Measurements from ENCODE around the gene MED13L. TPM values are rescaled to one million over a fixed set of nuclear protein-coding genes. Genes with fewer than 3 reads are reported as not detected.
A peak's percentile ranks its signal among the peaks of the same experiment; 100 is the strongest.

The MED13L gene
- total and polyA plus RNA-seq, 11 donors, result 12.2 to 84.1 (median 60.2) TPM

GRCh38 chr12:116012757-116013156, 264.7 kb downstream of the MED13L start:
- H3K9me3 ChIP-seq, result no peaks in the 10 kb centered on the region
- ATAC-seq (no peak), DNase-seq (no peak)
- no peaks in the 10 kb centered on the region for H3K27me3 ChIP-seq
- intact Hi-C loops (cut with DNase I), result loop anchor here in 5 of 10 donors (5.0 to 10.0 kb wide), 4 partner anchors 122 to 692 kb away; no protein-coding TSS in a partner anchor
- TF ChIP-seq POLR2A (IDR thresholded peaks at IDR 0.05) (no peak), CTCF (IDR thresholded peaks at IDR 0.05) (no peak)
- WGBS, 4 donors, result 94 to 99% (median 96%) methylated on average over 3 of the region's 3 CpGs
- peaks cover 0 to 84% (median 70%) of the 10 kb centered on the region in 9 donors for H3K36me3 ChIP-seq
- H3K4me1 ChIP-seq, result peaks cover 0 to 7% (median 0%) of the 10 kb centered on the region in 12 donors
- H3K4me3 ChIP-seq, result no peak overlapping the region
- no peak overlapping the region for H3K27ac ChIP-seq

GRCh38 chr12:116011217-116011616, 266.3 kb downstream of the MED13L start:
- peaks cover 0 to 95% (median 83%) of the 10 kb centered on the region in 9 donors for H3K36me3 ChIP-seq

GRCh38 chr12:116010467-116010866, 267.0 kb downstream of the MED13L start:
- DNase-seq, result no peak

More at GRCh38 chr12:116011217-116011616, 266.3 kb downstream of the MED13L start:
- H3K4me1 ChIP-seq, result peaks cover 0 to 7% (median 0%) of the 10 kb centered on the region in 12 donors
- H3K4me3 ChIP-seq, result no peak overlapping the region
- TF ChIP-seq CTCF (IDR thresholded peaks at IDR 0.05), result no peak
- TF ChIP-seq POLR2A (IDR thresholded peaks at IDR 0.05), result no peak
- no peaks in the 10 kb centered on the region for H3K27me3 ChIP-seq
- WGBS, 4 donors, result 94 to 97% (median 96%) methylated on average over 3 of the region's 3 CpGs
- intact Hi-C loops (cut with DNase I), result loop anchor here in 5 of 10 donors (5.0 to 10.0 kb wide), 4 partner anchors 124 to 694 kb away; no protein-coding TSS in a partner anchor
- DNase-seq (no peak), ATAC-seq (no peak)
- no peak overlapping the region for H3K27ac ChIP-seq
- H3K9me3 ChIP-seq, result no peaks in the 10 kb centered on the region

GRCh38 chr12:116009805-116010204, 267.7 kb downstream of the MED13L start:
- intact Hi-C loops (cut with DNase I), result loop anchor here in 6 of 10 donors (5.0 to 10.0 kb wide), 5 partner anchors 125 to 705 kb away; no protein-coding TSS in a partner anchor
- H3K36me3 ChIP-seq, result peaks cover 0 to 100% (median 93%) of the 10 kb centered on the region in 9 donors
- H3K27ac ChIP-seq, result no peak overlapping the region
- TF ChIP-seq CTCF (IDR thresholded peaks at IDR 0.05) (peak in 6 of 12 donors; percentile 10 to 41 (median 18)), POLR2A (IDR thresholded peaks at IDR 0.05) (no peak)
- H3K27me3 ChIP-seq, result no peaks in the 10 kb centered on the region
- H3K9me3 ChIP-seq, result no peaks in the 10 kb centered on the region
- ATAC-seq, result no peak
- no peaks in the 10 kb centered on the region for H3K4me1 ChIP-seq
- DNase-seq, result no peak
- 50 to 65% (median 57%) methylated on average over 4 of the region's 4 CpGs for WGBS, 4 donors
- no peak overlapping the region for H3K4me3 ChIP-seq

More at GRCh38 chr12:116010467-116010866, 267.0 kb downstream of the MED13L start:
- peaks cover 0 to 100% (median 90%) of the 10 kb centered on the region in 9 donors for H3K36me3 ChIP-seq
- H3K4me3 ChIP-seq, result no peak overlapping the region
- 95 to 100% (median 95%) methylated on average over 3 of the region's 3 CpGs for WGBS, 4 donors
- no peaks in the 10 kb centered on the region for H3K9me3 ChIP-seq
- peaks cover 0 to 2% (median 0%) of the 10 kb centered on the region in 12 donors for H3K4me1 ChIP-seq
- no peak for ATAC-seq
- intact Hi-C loops (cut with DNase I), result loop anchor here in 5 of 10 donors (5.0 to 10.0 kb wide), 4 partner anchors 124 to 694 kb away; no protein-coding TSS in a partner anchor
- no peak overlapping the region for H3K27ac ChIP-seq
- no peaks in the 10 kb centered on the region for H3K27me3 ChIP-seq
- TF ChIP-seq CTCF (IDR thresholded peaks at IDR 0.05) (no peak), POLR2A (IDR thresholded peaks at IDR 0.05) (no peak)

All from heart left ventricle (tissue), 16 donors.